ENCODE data around the gene DSN1. TPM values are rescaled to one million over a fixed set of nuclear protein-coding genes. Genes with fewer than 3 reads are reported as not detected.
"Not testable (repeated sequence)": the region's sequence is repeated elsewhere in the genome, so short reads cannot be mapped to it uniquely, and the experiment has no call there.

DSN1 gene
- total RNA-seq, 1 donor from 2014 or later: 24.5 TPM

DNA sequence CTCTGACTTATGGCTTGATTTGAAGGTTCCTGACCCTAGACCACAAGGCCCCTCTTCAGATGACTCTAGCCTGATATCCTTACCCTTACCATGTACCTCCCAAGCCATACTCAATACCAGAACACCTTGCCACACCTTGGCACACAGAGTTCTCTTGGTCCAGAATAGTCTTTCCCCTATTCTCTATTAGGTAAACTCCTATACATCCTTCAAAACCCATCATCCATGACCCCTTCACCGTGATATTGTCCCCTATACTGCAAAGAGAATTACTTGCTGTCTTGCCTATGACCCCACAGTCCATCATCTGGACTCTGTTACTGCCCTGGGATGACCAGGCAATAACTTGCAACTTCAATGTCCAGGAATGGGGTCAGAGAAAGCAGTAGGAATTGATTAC is 31.8 kb upstream of the DSN1 start:
- Mint-ChIP-seq H3K4me1 (peaks cover 3% of the 10 kb centered on the region), H3K27ac (no peak overlapping the region), H3K4me3 (no peak overlapping the region), H3K36me3 (ENCODE audit: low read depth) (peaks cover 10% of the 10 kb centered on the region), H3K9me3 (no peaks in the 10 kb centered on the region), H3K27me3 (no peaks in the 10 kb centered on the region)
- intact Hi-C loops (cut with micrococcal nuclease): loop anchor here (10.0 kb wide), 1 partner anchor 49 kb away; no protein-coding TSS in a partner anchor
- no peak for DNase-seq

DNA sequence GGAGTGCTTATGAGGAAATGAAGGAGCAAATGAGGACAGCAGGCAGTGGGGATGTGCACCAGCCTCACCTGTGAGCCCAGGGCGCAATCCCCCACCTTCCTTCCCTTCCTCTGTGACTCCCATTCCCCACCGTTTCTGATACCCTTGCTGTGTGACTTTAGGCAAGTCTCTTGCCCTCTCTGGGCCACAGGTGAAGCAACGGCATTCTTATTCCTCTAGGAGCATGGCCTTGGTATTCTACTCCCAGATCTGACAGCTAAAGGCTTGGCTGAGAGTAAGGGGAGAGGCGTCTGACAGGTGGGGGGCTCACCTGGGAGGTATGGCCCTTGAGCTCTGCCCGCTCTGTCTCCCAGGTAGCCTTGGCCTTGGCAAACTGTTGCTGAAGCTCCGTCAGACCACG is 30.9 kb upstream of the DSN1 start:
- DNase-seq: no peak
- H3K9me3 Mint-ChIP-seq: no peaks in the 10 kb centered on the region
- peaks cover 10% of the 10 kb centered on the region for H3K36me3 Mint-ChIP-seq (ENCODE audit: low read depth)
- H3K4me3 Mint-ChIP-seq: no peak overlapping the region
- no peak overlapping the region for H3K27ac Mint-ChIP-seq
- peaks cover 3% of the 10 kb centered on the region for H3K4me1 Mint-ChIP-seq
- H3K27me3 Mint-ChIP-seq: no peaks in the 10 kb centered on the region
- intact Hi-C loops (cut with micrococcal nuclease): loop anchor here (10.0 kb wide), 1 partner anchor 50 kb away; no protein-coding TSS in a partner anchor

DNA sequence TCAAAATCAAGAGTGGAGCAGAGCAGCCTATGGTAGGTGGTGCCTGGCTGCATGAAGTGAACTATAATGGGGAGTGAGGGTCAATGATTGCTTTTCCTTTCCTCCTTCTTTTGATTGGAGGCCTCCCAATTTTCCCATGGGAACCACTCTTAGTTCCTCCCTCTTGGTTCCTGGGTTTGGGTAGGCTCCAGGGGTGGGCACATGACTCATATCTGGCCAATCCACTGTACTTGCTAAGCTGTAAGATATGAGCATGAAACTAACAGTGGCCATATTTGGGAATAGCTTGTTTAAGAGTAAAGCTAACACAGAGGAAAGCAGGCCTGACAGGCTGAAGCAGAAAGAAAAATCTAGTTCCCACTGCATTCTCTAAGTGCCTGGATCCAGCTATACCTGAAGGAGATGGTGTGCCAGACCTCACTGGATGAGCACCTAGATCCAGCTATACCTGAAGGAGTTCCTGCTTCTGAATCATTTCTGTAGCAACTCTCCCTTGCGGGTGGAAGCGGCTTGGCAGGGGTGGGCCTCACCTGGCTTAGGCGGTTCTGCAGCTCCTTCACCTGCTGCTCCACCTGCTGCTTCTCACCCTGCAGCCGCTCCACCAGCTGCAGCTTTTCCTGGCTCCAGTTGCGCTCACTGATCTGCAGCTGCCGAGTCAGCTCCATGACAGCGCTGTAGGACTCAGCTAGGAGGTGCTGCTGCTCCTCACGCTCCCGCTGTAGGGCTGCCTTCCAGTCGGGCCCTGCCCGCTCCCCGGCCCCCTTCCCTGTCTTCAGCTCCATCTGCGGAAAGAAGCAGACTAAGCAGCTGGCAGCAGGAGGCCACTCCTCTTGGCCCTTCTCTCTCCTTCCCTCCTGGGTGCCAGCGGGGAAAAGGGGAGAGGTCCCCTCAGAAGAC is 29.0 kb upstream of the DSN1 start:
- H3K36me3 Mint-ChIP-seq (ENCODE audit: low read depth): peaks cover 7% of the 10 kb centered on the region
- intact Hi-C loops (cut with micrococcal nuclease): loop anchor here (10.0 kb wide), 1 partner anchor 52 kb away; no protein-coding TSS in a partner anchor

DNA sequence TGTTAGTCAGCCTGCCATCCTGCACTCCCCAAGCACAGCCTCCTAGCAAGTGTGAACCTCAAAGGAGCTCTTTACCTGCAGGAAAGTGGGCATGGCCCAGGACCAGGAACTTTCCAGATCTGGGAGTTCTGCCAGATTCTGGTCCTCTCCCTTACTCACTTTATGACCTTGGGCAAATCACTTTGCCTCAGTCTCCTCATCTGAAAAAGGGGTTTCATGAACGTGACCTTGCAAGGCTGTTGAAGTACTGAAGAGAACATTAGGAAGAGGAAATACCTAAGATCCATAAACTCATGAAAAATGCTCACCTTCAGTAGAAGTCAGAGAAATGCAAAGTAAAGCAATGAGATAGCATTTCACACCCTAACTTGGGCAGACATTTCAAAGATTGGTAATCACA is 26.8 kb upstream of the DSN1 start:
- Mint-ChIP-seq H3K4me1 (no peaks in the 10 kb centered on the region), H3K9me3 (no peaks in the 10 kb centered on the region), H3K27me3 (no peaks in the 10 kb centered on the region), H3K4me3 (no peak overlapping the region), H3K36me3 (ENCODE audit: low read depth) (peaks cover 4% of the 10 kb centered on the region), H3K27ac (no peak overlapping the region)
- DNase-seq: no peak
- intact Hi-C loops (cut with micrococcal nuclease): loop anchor here (10.0 kb wide), 1 partner anchor 54 kb away; no protein-coding TSS in a partner anchor

More for the DNA sequence above, 29.0 kb upstream of the DSN1 start:
- no peak for DNase-seq
- Mint-ChIP-seq H3K27ac (no peak overlapping the region), H3K9me3 (no peaks in the 10 kb centered on the region), H3K27me3 (no peaks in the 10 kb centered on the region), H3K4me3 (no peak overlapping the region), H3K4me1 (no peaks in the 10 kb centered on the region)

DNA sequence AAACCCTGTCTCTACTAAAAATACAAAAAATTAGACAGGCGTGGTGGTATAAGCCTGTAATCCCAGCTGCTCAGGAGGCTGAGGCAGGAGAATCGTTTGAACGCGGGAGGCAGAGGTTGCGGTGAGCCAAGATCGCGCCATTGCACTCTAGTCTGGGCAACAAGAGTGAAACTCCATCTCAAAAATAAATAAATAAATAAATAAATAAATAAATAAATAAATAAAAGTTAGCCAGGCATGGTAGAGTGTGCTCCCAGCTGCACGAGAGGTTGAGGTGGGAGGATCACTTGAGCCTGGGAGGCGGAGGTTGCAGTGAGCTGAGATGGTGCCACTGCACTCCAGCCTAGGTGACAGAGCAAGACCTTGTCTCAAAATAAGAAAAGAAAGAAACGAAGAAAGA is 25.8 kb upstream of the DSN1 start:
- intact Hi-C loops (cut with micrococcal nuclease); H3K4me3 Mint-ChIP-seq; H3K4me1 Mint-ChIP-seq: not testable (repeated sequence)

DNA sequence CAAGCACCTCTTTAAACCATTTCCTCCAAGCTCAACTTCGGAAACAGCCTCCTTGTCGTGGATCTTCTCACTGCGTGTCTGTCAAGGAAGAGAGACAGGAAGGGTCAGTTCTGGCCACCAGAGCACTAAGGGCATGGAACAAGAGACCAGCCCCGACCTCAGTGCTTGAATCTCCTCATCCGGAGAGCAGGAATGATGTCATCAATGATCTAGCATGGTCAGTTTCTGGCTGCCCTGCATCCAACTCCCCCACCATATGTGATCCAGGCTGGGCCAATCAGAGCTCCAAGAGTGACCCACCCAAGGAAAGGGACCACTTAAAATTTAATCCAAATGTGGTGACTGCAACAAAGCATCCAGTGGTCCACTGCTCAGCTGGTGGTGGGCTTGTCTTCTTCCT is 23.3 kb upstream of the DSN1 start:
- Mint-ChIP-seq H3K4me1 (no peaks in the 10 kb centered on the region), H3K9me3 (no peaks in the 10 kb centered on the region), H3K27ac (no peak overlapping the region), H3K4me3 (no peak overlapping the region), H3K27me3 (no peaks in the 10 kb centered on the region), H3K36me3 (ENCODE audit: low read depth) (no peaks in the 10 kb centered on the region)
- DNase-seq: no peak
- intact Hi-C loops (cut with micrococcal nuclease): no loop called here

More for the DNA sequence above, 25.8 kb upstream of the DSN1 start:
- H3K27ac Mint-ChIP-seq; H3K36me3 Mint-ChIP-seq (ENCODE audit: low read depth); H3K27me3 Mint-ChIP-seq; H3K9me3 Mint-ChIP-seq; DNase-seq: not testable (repeated sequence)

DNA sequence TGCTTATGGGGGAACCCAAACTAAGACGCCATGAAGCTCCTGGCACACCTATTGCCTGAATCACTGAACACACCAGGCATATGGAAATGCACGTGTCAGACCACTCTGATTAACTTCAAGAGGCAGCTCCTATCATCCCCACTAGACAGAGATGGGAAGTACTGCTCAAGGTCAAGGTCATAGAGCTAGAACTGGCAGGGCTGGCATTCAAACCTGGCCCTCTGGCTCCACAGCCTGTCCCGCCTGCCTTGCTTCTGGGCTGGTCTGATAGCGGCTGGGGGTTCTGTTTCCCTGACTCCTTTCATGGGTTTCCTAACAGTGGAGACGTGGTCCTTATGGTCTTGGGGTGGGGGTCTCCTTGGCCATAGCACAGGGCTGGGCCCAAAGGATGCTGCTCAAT is 22.6 kb upstream of the DSN1 start:
- intact Hi-C loops (cut with micrococcal nuclease): no loop called here
- Mint-ChIP-seq H3K4me3 (no peak overlapping the region), H3K27ac (no peak overlapping the region)

DNA sequence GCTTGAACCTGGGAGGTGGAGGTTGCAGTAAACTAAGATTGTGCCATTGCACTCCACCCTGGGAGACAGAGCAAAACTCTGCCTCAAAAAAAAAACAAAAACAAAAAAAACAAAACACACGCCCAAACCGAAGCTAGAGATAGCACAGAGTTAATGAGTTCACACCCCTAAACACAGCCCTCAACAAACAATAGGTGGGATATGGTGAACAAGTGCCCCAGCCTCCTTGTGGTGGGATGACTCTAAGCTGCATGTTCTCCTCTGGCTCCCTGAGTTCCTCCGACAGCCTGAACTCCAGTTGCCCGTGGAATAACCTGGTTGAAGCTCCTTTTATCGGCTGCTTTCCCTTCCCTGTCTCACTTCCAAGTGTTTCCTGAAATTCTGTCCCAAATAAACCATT is 22.1 kb upstream of the DSN1 start:
- Mint-ChIP-seq H3K9me3 (no peaks in the 10 kb centered on the region), H3K36me3 (ENCODE audit: low read depth) (no peaks in the 10 kb centered on the region), H3K27ac (no peak overlapping the region), H3K27me3 (no peaks in the 10 kb centered on the region), H3K4me1 (no peaks in the 10 kb centered on the region), H3K4me3 (no peak overlapping the region)
- intact Hi-C loops (cut with micrococcal nuclease): no loop called here
- no peak for DNase-seq

More for the DNA sequence above, 22.6 kb upstream of the DSN1 start:
- no peak for DNase-seq
- Mint-ChIP-seq H3K4me1 (no peaks in the 10 kb centered on the region), H3K9me3 (no peaks in the 10 kb centered on the region), H3K27me3 (no peaks in the 10 kb centered on the region), H3K36me3 (ENCODE audit: low read depth) (no peaks in the 10 kb centered on the region)

DNA sequence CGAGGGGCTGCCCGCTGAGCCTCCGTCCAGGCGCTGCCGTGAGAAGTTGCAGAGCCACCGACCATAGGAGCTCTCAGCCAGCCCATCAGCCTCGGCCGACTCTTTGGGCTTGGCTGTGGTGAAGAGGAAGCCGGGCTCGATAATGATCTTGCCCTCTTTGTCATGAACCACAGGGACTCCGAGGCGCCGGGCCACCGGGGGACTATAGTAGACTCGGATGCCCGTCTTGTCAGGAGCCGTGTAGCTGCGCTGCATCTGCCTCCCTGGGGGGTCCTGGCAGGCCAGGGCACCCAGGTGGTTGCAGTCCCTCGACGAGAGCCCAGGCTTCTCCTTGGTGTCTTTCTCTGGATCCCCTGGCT is 20.5 kb upstream of the DSN1 start:
- Mint-ChIP-seq H3K36me3 (ENCODE audit: low read depth) (no peaks in the 10 kb centered on the region), H3K4me1 (no peaks in the 10 kb centered on the region), H3K4me3 (no peak overlapping the region), H3K9me3 (no peaks in the 10 kb centered on the region), H3K27ac (no peak overlapping the region), H3K27me3 (no peaks in the 10 kb centered on the region)
- intact Hi-C loops (cut with micrococcal nuclease): no loop called here
- no peak for DNase-seq

DNA sequence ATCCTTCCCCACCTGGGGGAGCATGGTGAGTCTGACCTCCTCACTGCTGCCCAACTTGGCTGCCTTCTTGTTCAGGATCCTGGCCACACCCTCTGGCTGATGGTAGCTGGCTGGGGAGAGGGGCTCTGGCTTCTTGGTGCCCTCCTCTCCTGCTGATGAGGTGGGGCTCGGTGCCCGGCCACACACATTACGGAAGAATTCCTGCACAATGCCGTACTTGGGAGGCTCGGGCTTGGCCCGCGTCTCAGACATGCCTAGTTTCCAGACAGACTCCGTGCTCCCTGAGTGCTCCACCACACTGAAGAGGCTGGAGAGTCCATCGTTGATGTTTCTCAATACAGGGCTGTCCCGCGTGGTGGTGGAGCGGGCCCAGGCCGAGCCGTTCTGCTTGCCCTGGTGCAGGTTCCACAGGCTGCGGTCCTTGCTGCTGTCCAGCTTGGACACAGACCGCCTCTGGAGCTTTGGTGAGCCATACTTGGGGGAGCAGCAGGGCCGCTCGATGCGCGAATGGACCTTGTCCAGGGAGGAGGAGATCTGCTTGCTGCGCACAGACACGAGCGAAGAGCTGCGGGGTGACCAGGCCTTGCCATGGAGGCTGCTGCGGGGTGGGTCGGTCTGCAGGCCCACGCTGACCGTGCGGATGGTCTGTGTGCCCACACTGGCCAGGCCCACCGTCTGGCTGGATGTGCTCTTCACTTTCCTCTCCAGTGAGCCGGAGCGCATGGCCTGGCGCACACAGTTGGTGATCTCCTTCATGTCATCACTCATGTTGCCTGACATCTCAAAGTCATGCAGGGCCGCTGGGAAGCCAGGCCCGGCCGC is 19.9 kb upstream of the DSN1 start:
- H3K27ac Mint-ChIP-seq: no peak overlapping the region
- intact Hi-C loops (cut with micrococcal nuclease): no loop called here
- no peaks in the 10 kb centered on the region for H3K4me1 Mint-ChIP-seq
- H3K36me3 Mint-ChIP-seq (ENCODE audit: low read depth): no peaks in the 10 kb centered on the region
- no peak for DNase-seq
- H3K27me3 Mint-ChIP-seq: no peaks in the 10 kb centered on the region
- no peaks in the 10 kb centered on the region for H3K9me3 Mint-ChIP-seq
- H3K4me3 Mint-ChIP-seq: no peak overlapping the region

DNA sequence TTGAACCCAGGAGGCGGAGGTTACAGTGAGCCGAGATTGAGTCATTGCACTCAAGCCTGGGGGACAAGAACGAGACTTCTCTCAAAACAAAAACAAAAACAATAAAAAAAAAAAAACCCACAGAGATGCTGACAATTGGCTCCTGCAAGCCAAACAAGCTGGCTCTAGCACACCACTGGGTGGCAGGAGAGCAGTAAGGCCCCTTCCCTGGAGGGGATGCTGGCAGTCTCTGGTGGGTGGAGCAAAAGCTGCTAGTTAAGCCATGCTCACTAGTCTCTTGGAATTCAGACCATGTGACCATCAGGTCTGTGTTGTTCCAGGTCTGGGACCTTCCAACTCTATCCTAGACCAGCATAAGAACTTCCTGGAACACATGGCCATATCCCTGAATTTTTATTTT is 18.9 kb upstream of the DSN1 start:
- H3K36me3 Mint-ChIP-seq (ENCODE audit: low read depth): no peaks in the 10 kb centered on the region
- H3K9me3 Mint-ChIP-seq: no peaks in the 10 kb centered on the region
- no peak for DNase-seq
- no peak overlapping the region for H3K27ac Mint-ChIP-seq
- H3K4me3 Mint-ChIP-seq: no peak overlapping the region
- H3K27me3 Mint-ChIP-seq: no peaks in the 10 kb centered on the region
- H3K4me1 Mint-ChIP-seq: no peaks in the 10 kb centered on the region
- intact Hi-C loops (cut with micrococcal nuclease): no loop called here

DNA sequence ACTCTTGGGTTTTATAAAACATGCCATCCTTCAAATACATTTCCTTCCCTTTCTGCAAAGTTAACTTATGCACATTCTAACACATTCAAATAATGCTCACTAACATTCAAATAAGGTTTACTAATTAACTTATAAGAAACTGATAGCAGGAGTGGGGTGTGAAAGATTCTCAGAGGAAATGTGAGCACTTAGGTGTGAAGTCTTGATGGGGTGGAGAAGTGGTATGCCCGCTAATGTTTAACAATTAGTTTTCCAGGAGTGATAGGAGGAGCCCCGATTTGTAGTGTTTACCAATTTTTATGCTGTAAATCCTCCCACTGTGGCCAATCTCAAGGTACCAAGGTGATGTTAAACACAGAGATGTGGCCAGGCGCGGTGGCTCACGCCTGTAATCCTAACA is 18.3 kb upstream of the DSN1 start:
- no peaks in the 10 kb centered on the region for H3K27me3 Mint-ChIP-seq
- no peaks in the 10 kb centered on the region for H3K9me3 Mint-ChIP-seq
- H3K27ac Mint-ChIP-seq: no peak overlapping the region
- no peak for DNase-seq
- H3K4me3 Mint-ChIP-seq: no peak overlapping the region
- intact Hi-C loops (cut with micrococcal nuclease): no loop called here
- H3K4me1 Mint-ChIP-seq: no peaks in the 10 kb centered on the region
- no peaks in the 10 kb centered on the region for H3K36me3 Mint-ChIP-seq (ENCODE audit: low read depth)

DNA sequence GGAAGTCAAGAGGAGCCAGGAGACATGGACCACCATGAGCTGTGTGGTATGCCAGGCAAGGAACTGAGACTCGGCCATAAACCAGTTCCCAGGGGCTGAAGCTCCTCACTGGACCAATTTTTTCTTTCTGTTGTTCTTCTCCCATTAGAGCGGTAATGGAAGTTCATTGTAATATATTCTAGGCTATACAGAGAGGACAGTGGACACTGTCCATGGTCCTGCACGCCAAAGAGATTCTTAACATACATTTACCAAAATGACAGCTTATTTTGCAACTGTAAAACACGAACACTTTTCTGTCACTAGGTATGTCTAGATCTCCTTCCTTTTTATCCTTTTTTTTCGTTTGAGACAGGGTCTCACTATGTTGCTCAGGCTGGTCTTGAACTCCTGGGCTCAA is 13.1 kb upstream of the DSN1 start:
- intact Hi-C loops (cut with micrococcal nuclease): no loop called here
- Mint-ChIP-seq H3K4me1 (no peaks in the 10 kb centered on the region), H3K4me3 (no peak overlapping the region), H3K27me3 (no peaks in the 10 kb centered on the region), H3K36me3 (ENCODE audit: low read depth) (no peaks in the 10 kb centered on the region), H3K27ac (no peak overlapping the region), H3K9me3 (no peaks in the 10 kb centered on the region)
- DNase-seq: no peak

DNA sequence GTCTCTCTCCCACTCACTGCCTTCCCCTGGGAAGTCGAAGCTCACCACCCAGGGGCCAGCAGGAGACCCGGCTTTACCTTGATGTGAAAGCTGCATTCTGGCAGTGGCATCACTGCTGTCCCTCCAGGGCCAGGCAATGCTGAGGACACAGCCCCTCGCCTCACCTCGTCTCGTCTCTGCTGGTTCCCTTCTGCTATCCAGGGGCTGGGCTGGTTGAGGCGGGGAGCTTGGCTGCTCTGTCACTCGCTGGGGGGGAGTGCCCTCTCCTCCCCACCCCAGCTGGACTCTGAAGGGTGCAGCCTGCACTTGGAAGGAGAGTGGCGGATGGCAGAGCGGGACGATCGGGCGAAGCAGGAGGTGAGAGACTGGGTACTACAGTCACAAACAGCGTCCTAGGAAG is 12.7 kb upstream of the DSN1 start:
- no peaks in the 10 kb centered on the region for H3K9me3 Mint-ChIP-seq
- no peaks in the 10 kb centered on the region for H3K36me3 Mint-ChIP-seq (ENCODE audit: low read depth)
- no peaks in the 10 kb centered on the region for H3K4me1 Mint-ChIP-seq
- H3K27me3 Mint-ChIP-seq: no peaks in the 10 kb centered on the region
- DNase-seq: no peak
- intact Hi-C loops (cut with micrococcal nuclease): no loop called here
- no peak overlapping the region for H3K4me3 Mint-ChIP-seq
- H3K27ac Mint-ChIP-seq: no peak overlapping the region

Data from activated CD4-positive, alpha-beta T cell treated with anti-CD3 and anti-CD28 coated beads, Interleukin-2, amount 10 ng/mL, durations not matched to agents 24 days and 14 days (primary cell).